ENCODE data around the gene SSC5D.

SSC5D gene

GRCh38 chr19:55559684-55560083 lies 71.4 kb downstream of the SSC5D start:
- DNase-seq (ENCODE audit: low spot score) = no peak

- no peak for DNase-seq (ENCODE audit: low spot score)
Measured at GRCh38 chr19:55563261-55563690, 75.0 kb downstream of the SSC5D start.

- no peak for DNase-seq (ENCODE audit: low spot score)
Measured at GRCh38 chr19:55566823-55567222, 78.6 kb downstream of the SSC5D start.

- DNase-seq (ENCODE audit: low spot score) = no peak
Measured at GRCh38 chr19:55567708-55568328, 79.6 kb downstream of the SSC5D start.

All from hematopoietic multipotent progenitor cell treated with erythropoietin and hydrocortisone succinate and interleukin-3 and kit ligand, for 17 days (in vitro differentiated cells).